22Rv1 (cell line): ENCODE results near the gene HIF1AN.

Experiments used
- H3K27ac ChIP-seq: fragments of 450-650 bp; 2 replicates; pipeline ENCODE4 v1.5.1; 2017
- ZFX ChIP-seq: fragments of 450-650 bp; IDR thresholded peaks from 2 replicates; pipeline ENCODE4 v1.6.1; 2017; ENCODE audit warnings: antibody characterized with exemption, borderline replicate concordance
- TF ChIP-seq, protein P1 (sequence below): fragments of 450-650 bp; IDR thresholded peaks from 2 replicates; pipeline ENCODE4 v1.5.1; 2017; ENCODE audit warnings: mild to moderate bottlenecking

HIF1AN gene

DNA sequence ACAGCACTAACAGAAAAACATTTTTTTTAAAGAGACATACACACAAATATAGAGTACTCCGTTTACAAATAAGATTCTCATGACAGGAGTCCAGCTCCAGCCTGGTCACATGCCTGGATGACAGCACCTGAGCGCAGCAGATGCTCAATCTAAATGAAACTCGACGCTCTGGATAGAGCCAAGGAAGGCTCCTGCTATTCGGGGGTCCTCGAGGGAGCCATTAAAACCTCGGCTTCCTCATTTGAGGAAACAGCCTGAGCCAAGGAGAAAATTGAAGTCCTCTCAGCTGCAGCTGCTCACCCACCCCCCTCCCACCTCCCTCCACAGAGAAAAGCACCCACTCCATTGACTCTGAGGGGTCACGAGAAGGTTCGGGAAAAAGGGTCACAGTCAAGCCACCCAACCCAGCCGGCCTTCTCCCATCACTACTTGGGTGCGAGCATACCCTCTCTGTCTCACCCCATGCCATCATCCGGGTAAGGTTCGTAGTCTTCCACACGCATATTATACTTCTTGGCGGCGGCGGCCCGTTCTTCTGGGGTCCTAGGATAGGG lies 6.7 kb upstream of the HIF1AN start:
- H3K27ac ChIP-seq, result peak overlapping the region; percentile 78
- TF ChIP-seq, protein P1, sequence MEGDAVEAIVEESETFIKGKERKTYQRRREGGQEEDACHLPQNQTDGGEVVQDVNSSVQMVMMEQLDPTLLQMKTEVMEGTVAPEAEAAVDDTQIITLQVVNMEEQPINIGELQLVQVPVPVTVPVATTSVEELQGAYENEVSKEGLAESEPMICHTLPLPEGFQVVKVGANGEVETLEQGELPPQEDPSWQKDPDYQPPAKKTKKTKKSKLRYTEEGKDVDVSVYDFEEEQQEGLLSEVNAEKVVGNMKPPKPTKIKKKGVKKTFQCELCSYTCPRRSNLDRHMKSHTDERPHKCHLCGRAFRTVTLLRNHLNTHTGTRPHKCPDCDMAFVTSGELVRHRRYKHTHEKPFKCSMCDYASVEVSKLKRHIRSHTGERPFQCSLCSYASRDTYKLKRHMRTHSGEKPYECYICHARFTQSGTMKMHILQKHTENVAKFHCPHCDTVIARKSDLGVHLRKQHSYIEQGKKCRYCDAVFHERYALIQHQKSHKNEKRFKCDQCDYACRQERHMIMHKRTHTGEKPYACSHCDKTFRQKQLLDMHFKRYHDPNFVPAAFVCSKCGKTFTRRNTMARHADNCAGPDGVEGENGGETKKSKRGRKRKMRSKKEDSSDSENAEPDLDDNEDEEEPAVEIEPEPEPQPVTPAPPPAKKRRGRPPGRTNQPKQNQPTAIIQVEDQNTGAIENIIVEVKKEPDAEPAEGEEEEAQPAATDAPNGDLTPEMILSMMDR, result no peak
- TF ChIP-seq ZFX, result no peak

GRCh38 chr10:100529475-100530298 lies 6.1 kb upstream of the HIF1AN start, which contains the start of gene NDUFB8:
TSS of gene NDUFB8 (minus strand) at chr10:100529871. CDS start at chr10:100529851, 20 bp downstream.
- TF ChIP-seq, protein P1, result no peak
- TF ChIP-seq ZFX, result no peak
- H3K27ac ChIP-seq, result peak within 1 kb of the TSS; percentile 78

- TF ChIP-seq, protein P1, result no peak
- no peak for TF ChIP-seq ZFX
These were observed 4.0 kb upstream of the HIF1AN start for GRCh38 chr10:100531761-100532160.

DNA sequence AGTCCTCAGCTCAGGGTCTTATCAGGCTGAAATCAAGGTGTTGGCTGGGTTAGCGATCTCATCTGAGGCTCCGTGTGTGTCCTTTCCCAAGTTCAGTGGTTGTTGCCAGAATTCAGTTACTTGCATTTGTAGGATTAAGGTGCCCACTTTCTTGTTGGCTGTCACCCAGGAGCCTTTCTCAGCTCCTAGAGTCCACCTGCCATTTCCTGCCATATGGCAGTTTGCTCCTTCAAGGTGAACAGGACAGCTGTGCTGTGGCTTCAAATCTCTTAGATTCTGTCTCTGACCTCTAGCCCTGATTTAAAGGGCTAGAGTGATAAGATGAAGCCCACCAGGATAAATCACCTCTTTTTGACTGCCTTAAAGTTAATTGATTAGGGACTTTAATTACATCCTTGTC lies 1.0 kb upstream of the HIF1AN start:
- TF ChIP-seq, protein P1, result no peak
- TF ChIP-seq ZFX, result no peak

More at GRCh38 chr10:100531761-100532160, 4.0 kb upstream of the HIF1AN start:
- H3K27ac ChIP-seq, result no peak overlapping the region

DNA sequence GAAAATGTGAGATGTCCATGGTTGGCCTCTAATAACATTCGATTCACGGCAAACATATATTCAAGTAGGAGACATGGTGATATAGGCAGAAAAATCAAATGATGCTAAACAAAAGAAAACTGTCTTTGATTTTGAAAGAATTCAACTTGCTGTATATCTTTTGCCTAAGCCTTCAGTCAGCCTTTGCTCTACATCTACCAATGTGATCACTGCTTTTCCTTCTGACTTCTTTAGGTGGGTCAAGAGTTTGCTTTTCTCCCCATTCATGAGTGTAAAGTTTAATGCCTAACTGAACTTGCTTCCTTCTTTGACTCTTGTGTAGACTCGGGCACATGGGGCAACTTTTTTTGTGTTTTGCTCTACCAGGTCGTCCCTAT lies 417 bp upstream of the HIF1AN start:
- peak overlapping the region; percentile 57 for H3K27ac ChIP-seq

More for the DNA sequence above, 1.0 kb upstream of the HIF1AN start:
- peak overlapping the region; percentile 57; the same call in 1 of the 2 replicates for H3K27ac ChIP-seq

GRCh38 chr10:100537475-100537874 lies 1.7 kb downstream of the HIF1AN start:
- TF ChIP-seq, protein P1, result no peak
- TF ChIP-seq ZFX, result no peak
- H3K27ac ChIP-seq, result no peak overlapping the region

More for the DNA sequence above, 417 bp upstream of the HIF1AN start:
- TF ChIP-seq ZFX, result no peak
- TF ChIP-seq, protein P1, result no peak

DNA sequence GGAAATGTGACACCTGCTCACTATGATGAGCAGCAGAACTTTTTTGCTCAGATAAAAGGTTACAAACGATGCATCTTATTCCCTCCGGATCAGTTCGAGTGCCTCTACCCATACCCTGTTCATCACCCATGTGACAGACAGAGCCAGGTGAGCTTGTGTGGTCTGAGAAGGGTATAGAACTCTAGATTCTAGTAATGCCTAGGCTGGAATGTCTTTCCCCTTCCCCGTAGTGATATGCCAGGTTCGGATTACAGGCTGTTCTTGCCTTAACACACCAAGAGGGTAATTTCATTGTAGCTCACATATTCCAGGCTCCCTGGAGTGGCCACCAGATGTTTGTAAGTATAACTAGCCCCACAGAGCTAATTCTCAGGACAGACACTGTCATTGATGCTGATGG lies 9.2 kb downstream of the HIF1AN start:
- TF ChIP-seq, protein P1, result no peak
- no peak for TF ChIP-seq ZFX
- H3K27ac ChIP-seq, result no peak overlapping the region
